ENCODE data around the gene ZDHHC3.

Gene ZDHHC3
- 49.7 to 60.0 (median 59.8) reads per million in 3 donors for total RNA-seq

DNA sequence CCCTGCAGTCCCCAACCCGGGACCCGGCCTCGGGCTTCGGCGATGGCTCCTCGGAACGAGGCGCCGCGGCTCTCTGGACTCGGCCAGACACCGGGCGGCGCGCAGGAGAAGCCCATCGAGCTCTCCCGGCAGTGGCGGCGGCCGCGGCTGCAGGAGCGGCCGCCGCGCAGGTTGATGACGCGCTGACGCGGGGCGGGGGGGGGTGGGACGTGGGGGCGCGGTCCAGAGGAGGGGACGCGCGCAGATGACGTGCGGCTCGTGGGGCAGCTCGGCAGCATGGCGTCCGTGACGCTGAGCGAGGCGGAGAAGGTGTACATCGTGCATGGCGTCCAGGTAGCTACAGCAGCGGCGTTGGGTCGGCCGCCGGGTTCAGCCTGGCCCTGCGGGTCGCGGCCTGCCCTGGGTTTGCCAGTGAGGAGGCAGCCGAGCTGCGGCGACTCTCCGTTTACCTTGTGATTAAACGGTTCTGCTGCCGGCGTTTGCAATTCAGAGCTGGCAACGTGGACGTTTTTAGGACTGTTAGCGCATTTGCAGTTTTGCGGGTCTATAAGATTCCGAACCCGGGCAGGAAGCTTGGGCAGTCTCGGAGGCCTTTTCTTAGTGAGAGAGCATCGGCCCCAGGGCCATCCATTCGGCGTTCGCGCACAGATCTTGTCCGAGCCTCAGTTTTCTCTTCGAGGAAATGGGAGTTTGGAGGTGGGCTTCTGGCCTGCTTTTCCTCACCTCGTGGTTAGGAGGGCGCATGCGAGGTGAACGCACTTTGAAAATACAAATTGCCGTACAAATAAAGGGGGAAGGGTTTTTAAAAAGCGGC, at the start of gene ZDHHC3, which contains the start of gene EXOSC7:
TSS of gene ZDHHC3 (minus strand) at position 173 of the 814 bp plus-strand sequence. CDS start 16,738 bp downstream, outside the sequence.
TSS of gene EXOSC7 (plus strand) at position 243 of the 814 bp plus-strand sequence. CDS start at position 277, 34 bp downstream.
- H3K4me3 ChIP-seq (ENCODE audit: insufficient read depth, low read depth, low read length, poor library complexity, severe bottlenecking): peak within 1 kb of the TSS; percentile 98
- peaks cover 17% of the 10 kb centered on the region for H3K4me1 ChIP-seq (ENCODE audit: control insufficient read depth, insufficient read depth, low read length, poor library complexity, severe bottlenecking)
- H3K27ac ChIP-seq (ENCODE audit: insufficient read depth, low read length, poor library complexity, severe bottlenecking): peak within 1 kb of the TSS; percentile 84

GRCh38 chr3:45024542-45025255, 48.7 kb upstream of the ZDHHC3 start:
- H3K36me3 ChIP-seq (ENCODE audit: control insufficient read depth, insufficient read depth, low read length): no peaks in the 10 kb centered on the region
- DNase-seq: no peak

More for the DNA sequence above, at the start of gene ZDHHC3, which contains the start of gene EXOSC7:
- Histone ChIP-seq H3K27me3 (replicated peaks; ENCODE audit: control insufficient read depth, insufficient read depth, low read length, poor library complexity, severe bottlenecking) (no peaks in the 10 kb centered on the region), H3K36me3 (ENCODE audit: control insufficient read depth, insufficient read depth, low read length) (no peaks in the 10 kb centered on the region), H3K9me3 (ENCODE audit: control insufficient read depth, low read length) (no peaks in the 10 kb centered on the region)
- DNase-seq: peak; percentile 77 to 84 (median 77)

DNA sequence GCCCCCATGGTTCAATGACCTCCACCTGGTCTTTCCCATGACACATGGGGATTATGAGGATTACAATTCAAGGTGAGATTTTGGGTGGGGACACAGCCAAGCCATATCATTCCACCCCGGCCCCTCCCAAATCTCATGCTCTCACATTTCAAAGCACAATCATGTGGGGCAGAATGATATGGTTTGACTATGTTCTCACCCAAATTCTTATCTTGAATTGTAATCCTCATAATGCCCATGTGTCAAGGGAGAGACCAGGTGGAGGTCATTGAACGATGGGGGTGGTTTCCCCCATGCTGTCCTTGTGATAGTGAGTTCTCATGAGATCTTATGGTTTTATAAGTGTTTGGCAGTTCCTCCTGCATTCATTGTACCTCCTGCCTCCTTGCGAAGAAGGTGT, 47.7 kb upstream of the ZDHHC3 start:
- no peak for DNase-seq
- H3K4me3 ChIP-seq (ENCODE audit: insufficient read depth, low read depth, low read length, poor library complexity, severe bottlenecking): no peak overlapping the region
- no peak overlapping the region for H3K27ac ChIP-seq (ENCODE audit: insufficient read depth, low read length, poor library complexity, severe bottlenecking)
- H3K36me3 ChIP-seq (ENCODE audit: control insufficient read depth, insufficient read depth, low read length): no peaks in the 10 kb centered on the region
- no peaks in the 10 kb centered on the region for H3K9me3 ChIP-seq (ENCODE audit: control insufficient read depth, low read length)
- no peaks in the 10 kb centered on the region for H3K27me3 ChIP-seq (replicated peaks; ENCODE audit: control insufficient read depth, insufficient read depth, low read length, poor library complexity, severe bottlenecking)
- H3K4me1 ChIP-seq (ENCODE audit: control insufficient read depth, insufficient read depth, low read length, poor library complexity, severe bottlenecking): peaks cover 15% of the 10 kb centered on the region

More at GRCh38 chr3:45024542-45025255, 48.7 kb upstream of the ZDHHC3 start:
- Histone ChIP-seq H3K4me1 (ENCODE audit: control insufficient read depth, insufficient read depth, low read length, poor library complexity, severe bottlenecking) (peaks cover 15% of the 10 kb centered on the region), H3K27ac (ENCODE audit: insufficient read depth, low read length, poor library complexity, severe bottlenecking) (no peak overlapping the region), H3K4me3 (ENCODE audit: insufficient read depth, low read depth, low read length, poor library complexity, severe bottlenecking) (no peak overlapping the region), H3K9me3 (ENCODE audit: control insufficient read depth, low read length) (no peaks in the 10 kb centered on the region), H3K27me3 (replicated peaks; ENCODE audit: control insufficient read depth, insufficient read depth, low read length, poor library complexity, severe bottlenecking) (no peaks in the 10 kb centered on the region)

DNA sequence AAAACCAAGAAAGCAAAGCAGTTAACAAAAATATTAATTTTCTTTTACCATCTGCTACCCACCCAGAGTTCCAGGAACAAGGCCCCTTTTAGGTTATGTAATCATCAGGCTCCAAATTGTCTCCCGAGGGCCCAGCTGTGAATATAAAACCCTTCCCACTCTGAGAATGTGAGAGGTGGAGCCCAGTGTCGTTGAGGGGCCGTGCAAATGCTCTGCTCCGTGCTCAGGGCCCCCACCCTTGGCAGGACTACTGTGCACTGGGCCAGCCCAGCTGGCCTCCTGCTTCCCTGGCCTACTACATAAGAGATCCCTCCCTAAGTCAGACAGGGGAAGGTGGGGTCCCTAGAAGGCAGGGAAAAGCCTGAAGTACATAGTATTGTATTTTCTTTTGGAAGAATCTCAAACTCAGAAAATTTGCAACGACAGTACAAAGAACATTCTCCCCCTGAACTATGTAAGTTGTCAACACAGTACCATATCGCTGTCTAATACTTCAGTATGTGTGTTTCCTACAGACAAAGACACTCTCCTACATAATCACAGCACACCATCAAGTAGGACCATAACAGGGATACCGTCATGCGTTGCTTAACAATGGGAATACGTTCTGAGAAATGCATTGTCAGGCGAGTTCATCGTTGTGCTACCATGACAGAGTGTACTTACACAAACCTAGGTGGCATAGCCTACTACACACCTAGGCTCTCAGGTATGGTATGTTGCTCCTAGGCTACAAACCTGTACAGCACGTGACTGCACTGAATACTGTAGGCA, 45.7 kb upstream of the ZDHHC3 start:
- H3K36me3 ChIP-seq (ENCODE audit: control insufficient read depth, insufficient read depth, low read length): no peaks in the 10 kb centered on the region
- peaks cover 15% of the 10 kb centered on the region for H3K4me1 ChIP-seq (ENCODE audit: control insufficient read depth, insufficient read depth, low read length, poor library complexity, severe bottlenecking)
- no peak overlapping the region for H3K27ac ChIP-seq (ENCODE audit: insufficient read depth, low read length, poor library complexity, severe bottlenecking)
- DNase-seq: no peak
- no peak overlapping the region for H3K4me3 ChIP-seq (ENCODE audit: insufficient read depth, low read depth, low read length, poor library complexity, severe bottlenecking)
- no peaks in the 10 kb centered on the region for H3K9me3 ChIP-seq (ENCODE audit: control insufficient read depth, low read length)
- H3K27me3 ChIP-seq (replicated peaks; ENCODE audit: control insufficient read depth, insufficient read depth, low read length, poor library complexity, severe bottlenecking): no peaks in the 10 kb centered on the region

GRCh38 chr3:45020534-45020933, 44.6 kb upstream of the ZDHHC3 start:
- no peak overlapping the region for H3K27ac ChIP-seq (ENCODE audit: insufficient read depth, low read length, poor library complexity, severe bottlenecking)
- no peaks in the 10 kb centered on the region for H3K36me3 ChIP-seq (ENCODE audit: control insufficient read depth, insufficient read depth, low read length)
- no peak overlapping the region for H3K4me3 ChIP-seq (ENCODE audit: insufficient read depth, low read depth, low read length, poor library complexity, severe bottlenecking)
- peaks cover 15% of the 10 kb centered on the region for H3K4me1 ChIP-seq (ENCODE audit: control insufficient read depth, insufficient read depth, low read length, poor library complexity, severe bottlenecking)
- no peaks in the 10 kb centered on the region for H3K27me3 ChIP-seq (replicated peaks; ENCODE audit: control insufficient read depth, insufficient read depth, low read length, poor library complexity, severe bottlenecking)
- no peaks in the 10 kb centered on the region for H3K9me3 ChIP-seq (ENCODE audit: control insufficient read depth, low read length)
- DNase-seq: no peak

GRCh38 chr3:45017821-45018220, 41.8 kb upstream of the ZDHHC3 start:
- H3K36me3 ChIP-seq (ENCODE audit: control insufficient read depth, insufficient read depth, low read length): no peaks in the 10 kb centered on the region
- no peak overlapping the region for H3K4me3 ChIP-seq (ENCODE audit: insufficient read depth, low read depth, low read length, poor library complexity, severe bottlenecking)
- DNase-seq: no peak
- H3K4me1 ChIP-seq (ENCODE audit: control insufficient read depth, insufficient read depth, low read length, poor library complexity, severe bottlenecking): peaks cover 16% of the 10 kb centered on the region
- no peaks in the 10 kb centered on the region for H3K9me3 ChIP-seq (ENCODE audit: control insufficient read depth, low read length)
- H3K27ac ChIP-seq (ENCODE audit: insufficient read depth, low read length, poor library complexity, severe bottlenecking): no peak overlapping the region
- no peaks in the 10 kb centered on the region for H3K27me3 ChIP-seq (replicated peaks; ENCODE audit: control insufficient read depth, insufficient read depth, low read length, poor library complexity, severe bottlenecking)

GRCh38 chr3:45016916-45017315, 40.9 kb upstream of the ZDHHC3 start:
- Histone ChIP-seq H3K9me3 (ENCODE audit: control insufficient read depth, low read length) (no peaks in the 10 kb centered on the region), H3K27me3 (replicated peaks; ENCODE audit: control insufficient read depth, insufficient read depth, low read length, poor library complexity, severe bottlenecking) (no peaks in the 10 kb centered on the region), H3K27ac (ENCODE audit: insufficient read depth, low read length, poor library complexity, severe bottlenecking) (no peak overlapping the region), H3K36me3 (ENCODE audit: control insufficient read depth, insufficient read depth, low read length) (peaks cover 3% of the 10 kb centered on the region), H3K4me3 (ENCODE audit: insufficient read depth, low read depth, low read length, poor library complexity, severe bottlenecking) (no peak overlapping the region), H3K4me1 (ENCODE audit: control insufficient read depth, insufficient read depth, low read length, poor library complexity, severe bottlenecking) (peaks cover 25% of the 10 kb centered on the region)
- no peak for DNase-seq

DNA sequence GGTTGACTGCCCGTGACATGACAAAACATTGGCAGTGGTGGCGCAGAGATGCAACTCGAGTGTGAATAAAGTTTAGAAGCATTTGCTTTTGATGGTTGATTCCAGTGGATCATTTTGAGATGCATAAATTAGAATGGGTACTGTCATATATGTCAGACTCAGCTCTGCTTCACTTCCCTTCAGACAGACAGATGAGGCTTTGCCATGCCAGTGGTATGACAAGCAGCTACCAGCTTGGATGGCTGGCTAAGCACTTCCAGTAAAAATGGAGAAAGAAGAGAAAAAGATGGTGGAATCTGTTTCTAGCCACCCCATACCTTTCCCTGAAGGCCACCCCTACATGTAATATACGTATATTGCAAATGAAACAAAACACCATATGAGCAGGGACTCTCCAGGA, 36.6 kb upstream of the ZDHHC3 start:
- H3K4me3 ChIP-seq (ENCODE audit: insufficient read depth, low read depth, low read length, poor library complexity, severe bottlenecking): no peak overlapping the region
- H3K27ac ChIP-seq (ENCODE audit: insufficient read depth, low read length, poor library complexity, severe bottlenecking): no peak overlapping the region
- DNase-seq: no peak
- peaks cover 3% of the 10 kb centered on the region for H3K36me3 ChIP-seq (ENCODE audit: control insufficient read depth, insufficient read depth, low read length)
- H3K9me3 ChIP-seq (ENCODE audit: control insufficient read depth, low read length): no peaks in the 10 kb centered on the region
- peaks cover 14% of the 10 kb centered on the region for H3K4me1 ChIP-seq (ENCODE audit: control insufficient read depth, insufficient read depth, low read length, poor library complexity, severe bottlenecking)
- no peaks in the 10 kb centered on the region for H3K27me3 ChIP-seq (replicated peaks; ENCODE audit: control insufficient read depth, insufficient read depth, low read length, poor library complexity, severe bottlenecking)

- Histone ChIP-seq H3K9me3 (ENCODE audit: control insufficient read depth, low read length) (no peaks in the 10 kb centered on the region), H3K4me1 (ENCODE audit: control insufficient read depth, insufficient read depth, low read length, poor library complexity, severe bottlenecking) (peaks cover 17% of the 10 kb centered on the region), H3K27me3 (replicated peaks; ENCODE audit: control insufficient read depth, insufficient read depth, low read length, poor library complexity, severe bottlenecking) (no peaks in the 10 kb centered on the region), H3K27ac (ENCODE audit: insufficient read depth, low read length, poor library complexity, severe bottlenecking) (peak overlapping the region; percentile 23), H3K36me3 (ENCODE audit: control insufficient read depth, insufficient read depth, low read length) (peaks cover 3% of the 10 kb centered on the region), H3K4me3 (ENCODE audit: insufficient read depth, low read depth, low read length, poor library complexity, severe bottlenecking) (no peak overlapping the region)
- DNase-seq: no peak
Measured at GRCh38 chr3:45011756-45012508, 36.0 kb upstream of the ZDHHC3 start.

Data from effector memory CD4-positive, alpha-beta T cell (primary cell).